ENCODE measurements around the gene DNAH1.
"Not testable (repeated sequence)": the region's sequence is repeated elsewhere in the genome, so short reads cannot be mapped to it uniquely, and the experiment has no call there.

Gene DNAH1

DNA sequence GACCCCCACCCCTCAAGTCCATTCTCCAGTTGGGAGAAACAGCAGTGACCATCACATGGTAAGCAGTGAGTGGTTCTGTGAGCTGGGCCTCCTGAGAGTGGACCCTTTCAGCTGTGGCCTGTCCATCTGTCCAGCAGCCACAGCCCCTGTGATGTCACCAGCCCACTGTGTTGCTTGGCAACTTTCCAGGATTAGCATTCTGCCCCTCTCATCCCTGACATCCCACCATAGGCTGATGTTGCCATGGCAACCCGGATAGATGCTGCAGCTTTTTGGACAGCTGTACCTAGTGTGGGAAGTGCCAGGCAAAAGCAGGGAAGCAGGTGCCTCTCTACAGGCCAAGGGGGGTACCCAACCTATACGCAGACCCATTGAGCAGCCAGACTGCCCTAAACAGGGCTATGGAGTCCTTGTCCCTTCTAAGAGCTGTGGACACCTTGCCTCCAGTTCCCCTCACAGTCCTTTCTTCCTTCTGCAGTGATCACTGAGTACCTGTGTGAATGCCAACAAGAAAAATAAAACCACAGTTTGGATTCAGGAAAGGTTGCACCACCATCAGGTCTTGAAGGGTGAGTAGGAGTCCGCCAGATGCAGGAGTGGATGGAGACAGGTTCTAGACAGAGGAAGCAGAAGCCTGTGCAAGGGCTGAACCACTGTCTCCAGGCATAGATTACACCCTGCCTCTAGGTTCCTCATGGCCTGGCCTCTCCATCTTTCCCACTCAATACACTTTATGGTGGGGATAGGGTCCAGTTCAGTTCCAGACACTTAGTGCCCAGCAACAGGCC is at the start of gene DNAH1:
Gene DNAH1, plus strand, starts transcription at position 343 of the 788 bp plus-strand sequence. CDS start 6,124 bp downstream, outside the sequence.
- DNase-seq (ENCODE audit: low read depth) = no peak

DNA sequence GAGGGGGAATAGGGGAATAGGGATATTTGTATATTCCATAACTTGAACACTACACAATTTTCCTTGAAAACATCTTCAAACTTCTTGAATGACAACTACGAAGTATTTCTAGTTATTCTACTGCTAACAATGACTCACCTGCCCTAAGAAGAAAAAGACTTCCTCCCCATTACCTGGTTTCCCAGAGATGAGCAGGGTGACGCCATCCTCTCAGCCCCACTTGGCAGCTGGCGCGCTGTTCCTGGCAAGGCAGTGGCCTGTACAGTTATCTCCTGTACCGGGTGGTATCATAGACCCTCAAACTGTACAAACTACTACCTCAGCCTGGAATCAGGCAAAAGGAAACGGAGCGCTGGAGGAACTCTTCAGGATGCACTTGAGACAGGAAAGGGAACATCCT is 48.1 kb upstream of the DNAH1 start:
- DNase-seq (ENCODE audit: low read depth) = no peak

DNA sequence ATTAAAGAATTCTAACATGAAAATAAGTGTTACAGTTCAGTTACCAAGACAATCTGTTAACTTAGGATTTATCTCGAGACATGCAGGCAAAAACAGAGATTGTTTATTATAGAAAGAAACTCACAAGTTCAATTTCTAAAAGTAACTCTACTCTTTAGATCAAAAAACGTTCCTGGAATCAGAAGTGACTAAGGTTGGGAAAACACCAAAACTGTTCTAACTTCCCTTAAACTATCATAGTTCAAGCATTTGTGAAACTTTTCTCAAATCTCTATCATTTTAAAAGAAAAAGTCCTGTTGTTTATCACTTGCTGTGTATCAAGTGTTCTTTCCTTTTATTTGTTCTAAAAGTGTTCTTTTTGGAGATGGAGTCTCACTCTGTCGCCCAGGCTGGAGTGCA is 46.3 kb upstream of the DNAH1 start:
- no peak for DNase-seq (ENCODE audit: low read depth)

DNA sequence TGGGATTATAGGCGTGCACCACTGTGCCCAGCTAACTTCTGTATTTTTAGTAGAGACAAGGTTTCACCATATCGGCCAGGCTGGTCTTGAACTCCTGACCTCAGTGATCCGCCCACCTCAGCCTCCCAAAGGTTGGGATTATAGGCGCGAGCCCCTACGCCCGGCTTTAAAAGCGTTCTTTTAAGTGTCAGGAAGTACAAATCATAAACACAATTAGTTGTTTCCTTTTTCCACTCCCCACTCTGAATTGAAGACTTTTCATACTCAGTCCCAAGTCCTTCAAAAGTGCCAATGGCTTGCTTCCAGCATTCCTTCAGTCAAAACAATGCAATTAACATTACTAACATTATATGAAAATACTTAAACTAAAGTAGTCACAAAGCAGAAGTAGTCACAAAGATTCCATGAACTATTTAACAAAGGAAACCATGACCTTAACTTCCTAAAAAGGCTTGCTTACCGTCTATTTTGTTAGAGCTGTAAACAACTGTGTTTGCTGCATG is 45.8 kb upstream of the DNAH1 start:
- DNase-seq (ENCODE audit: low read depth) = no peak

DNA sequence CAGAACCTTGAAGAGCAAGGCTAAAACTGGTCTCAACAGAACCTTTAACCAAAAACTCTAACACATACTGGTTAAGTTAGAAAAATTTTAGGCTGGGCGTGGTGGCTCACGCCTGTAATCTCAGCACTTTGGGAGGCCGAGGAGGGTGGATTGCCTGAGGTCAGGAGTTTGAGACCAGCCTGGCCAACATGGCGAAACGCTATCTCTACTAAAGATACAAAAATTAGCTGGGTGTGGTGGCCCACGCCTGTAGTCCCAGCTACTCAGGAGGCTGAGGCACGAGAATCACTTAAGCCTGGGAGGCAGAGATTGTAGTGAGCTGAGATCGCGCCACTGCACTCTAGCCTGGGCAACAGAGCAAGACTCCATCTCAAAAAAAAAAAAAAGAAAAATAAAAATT is 43.9 kb upstream of the DNAH1 start:
- DNase-seq (ENCODE audit: low read depth) = not testable (repeated sequence)

DNA sequence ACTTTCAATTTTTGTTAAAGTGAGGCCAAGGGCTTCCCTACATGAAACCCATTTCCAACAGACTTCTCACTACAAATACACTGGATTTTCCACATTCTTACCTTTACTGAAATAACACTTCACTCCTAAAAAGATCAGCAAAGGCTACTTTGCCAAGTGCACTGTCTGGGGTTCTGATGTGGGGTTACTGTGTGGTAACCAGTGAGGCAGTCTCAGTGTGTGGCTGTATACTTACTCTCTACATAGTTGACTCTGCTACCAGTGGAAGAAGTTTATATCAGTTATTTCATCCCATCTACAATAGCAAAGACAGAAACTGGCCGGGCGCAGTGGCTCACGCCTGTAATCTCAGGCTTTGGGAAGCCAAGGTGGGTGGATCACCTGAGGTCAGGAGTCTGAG is 43.3 kb upstream of the DNAH1 start:
- DNase-seq (ENCODE audit: low read depth) = no peak

DNA sequence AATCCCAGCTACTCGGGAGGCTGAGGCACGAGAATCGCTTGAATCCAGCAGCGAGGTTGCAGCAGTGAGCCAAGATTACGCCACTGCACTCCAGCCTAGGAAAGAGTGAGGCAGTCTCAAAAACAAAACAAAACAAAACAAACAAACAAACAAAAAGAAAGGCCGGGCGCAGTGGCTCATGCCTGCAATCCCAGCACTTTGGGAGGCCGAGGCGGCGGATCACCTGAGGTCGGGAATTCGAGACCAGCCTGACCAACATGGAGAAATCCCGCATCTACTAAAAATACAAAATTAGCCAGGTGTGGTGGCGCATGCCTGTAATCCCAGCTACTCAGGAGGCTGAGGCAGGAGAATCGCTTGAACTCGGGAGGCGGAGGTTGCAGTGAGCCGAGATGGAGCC is 41.3 kb upstream of the DNAH1 start:
- not testable (repeated sequence) for DNase-seq (ENCODE audit: low read depth)

DNA sequence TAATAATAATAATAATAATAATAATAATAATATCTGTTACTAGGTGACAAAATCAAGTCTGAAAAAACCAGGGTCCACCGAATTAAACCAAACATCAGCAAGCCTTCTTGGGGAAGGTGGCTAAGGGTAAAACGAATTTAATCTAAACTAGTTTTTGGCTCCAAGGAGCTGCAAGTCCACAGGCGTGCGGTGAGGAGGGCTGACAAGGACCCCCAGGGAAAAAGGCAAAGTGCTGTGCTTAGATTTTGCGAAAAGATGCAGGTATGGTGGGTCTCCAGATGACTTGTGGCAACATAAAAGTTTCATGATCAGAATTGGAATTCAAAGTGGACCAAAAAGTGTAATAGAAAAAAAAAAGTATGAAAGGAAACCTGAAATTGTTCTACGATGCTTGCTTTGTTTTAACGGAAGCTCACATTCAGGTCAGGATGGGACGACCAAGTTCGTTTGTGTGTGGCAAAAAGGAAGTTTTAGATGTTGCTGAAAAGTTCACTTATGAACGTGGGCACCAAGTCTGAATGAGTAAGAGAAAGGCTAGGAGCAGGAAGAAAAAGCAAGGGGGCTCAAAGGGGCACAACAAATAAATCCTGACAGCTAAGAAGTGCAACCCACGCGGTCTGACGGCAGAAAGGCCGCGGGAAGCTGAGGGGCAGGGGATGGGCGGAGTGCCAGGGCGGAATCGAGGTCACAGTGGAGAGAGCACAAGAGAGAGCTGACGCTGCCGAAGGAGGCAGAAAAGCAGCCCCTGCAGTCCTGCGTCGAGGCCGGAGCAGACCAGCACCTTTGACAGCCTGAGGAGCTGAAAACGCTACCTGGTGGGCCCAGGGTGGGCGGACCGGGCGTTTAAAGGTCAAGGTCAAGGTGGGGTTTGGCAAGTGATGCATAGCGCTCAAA is 38.8 kb upstream of the DNAH1 start:
- no peak for DNase-seq (ENCODE audit: low read depth)

DNA sequence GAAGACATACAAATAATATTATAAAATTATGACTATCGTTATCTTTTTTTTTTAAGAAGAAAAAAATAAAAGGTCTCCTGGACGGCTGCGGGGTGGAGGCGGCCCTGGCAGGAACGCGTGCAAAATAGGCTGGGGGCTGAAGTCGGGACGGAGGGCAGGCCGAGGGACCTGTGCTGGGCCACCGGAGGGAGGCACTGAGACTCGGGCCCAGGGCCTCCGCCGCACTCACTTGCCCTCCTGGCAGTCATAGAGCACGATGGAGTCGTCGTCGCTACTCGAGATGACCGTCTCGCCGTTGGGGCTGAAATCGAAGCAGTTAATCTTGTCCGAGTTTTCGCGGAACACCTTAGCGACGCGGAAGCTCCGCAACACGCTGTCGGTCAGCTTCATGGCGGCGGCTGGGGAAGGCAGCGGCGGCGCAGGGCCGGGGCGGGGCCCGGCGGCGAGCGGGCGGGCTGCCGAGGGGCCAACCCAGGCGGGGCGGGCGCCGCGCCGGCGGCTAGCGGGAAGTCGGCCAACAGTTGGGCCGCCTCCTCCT is 38.1 kb upstream of the DNAH1 start:
- DNase-seq (ENCODE audit: low read depth) = no peak

DNA sequence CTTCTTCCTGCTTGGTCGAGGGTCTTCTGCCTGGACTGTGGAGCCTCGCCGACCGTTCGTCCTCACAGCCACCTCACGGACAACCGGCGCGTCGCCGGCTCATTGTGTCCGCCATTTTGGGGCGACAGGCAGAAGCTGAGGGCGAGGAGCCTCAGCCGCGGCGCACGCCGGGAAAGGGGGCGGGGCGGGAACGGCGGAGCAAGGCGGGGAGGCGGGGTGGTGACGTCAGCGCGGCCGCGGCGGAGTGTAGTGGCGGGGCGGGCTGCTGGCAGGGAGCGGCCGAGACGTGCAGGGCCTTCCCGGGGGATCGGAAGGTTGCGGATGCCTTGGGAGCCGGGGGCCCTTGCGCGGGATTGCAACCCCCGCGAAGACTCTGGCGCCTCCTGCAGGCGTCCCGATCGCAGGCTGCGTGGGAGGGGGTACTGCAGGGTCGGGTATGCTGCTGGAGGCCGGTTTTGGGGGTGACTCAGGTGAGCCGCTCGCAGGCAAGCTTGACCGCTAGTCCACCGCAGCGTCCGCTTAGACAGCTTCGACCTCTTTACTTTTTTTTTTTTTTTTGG is 37.5 kb upstream of the DNAH1 start, which contains the start of gene WDR82:
Gene WDR82, minus strand, starts transcription at position 140 of the 560 bp plus-strand sequence. CDS start 288 bp downstream, outside the sequence.
- no peak for DNase-seq (ENCODE audit: low read depth)

DNA sequence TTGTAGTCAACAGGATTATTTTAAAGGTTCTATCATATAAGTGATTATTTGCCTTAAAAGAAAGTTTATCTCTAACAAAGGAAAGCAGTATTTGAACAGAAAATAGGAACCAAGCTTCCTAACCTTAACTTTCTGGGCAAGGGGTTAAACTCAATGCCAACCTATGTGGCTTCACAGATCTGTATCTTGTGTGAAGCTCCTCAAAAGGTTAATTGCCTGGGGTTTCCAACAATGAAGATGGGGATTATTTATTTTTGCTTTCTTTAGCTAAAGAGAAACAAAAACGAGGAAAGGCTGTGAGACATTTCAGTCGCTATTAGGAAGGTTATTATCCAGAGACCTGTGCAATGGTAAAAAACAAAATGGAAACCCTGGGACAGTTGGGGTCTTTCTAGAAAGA is 36.5 kb upstream of the DNAH1 start:
- DNase-seq (ENCODE audit: low read depth) = no peak

DNA sequence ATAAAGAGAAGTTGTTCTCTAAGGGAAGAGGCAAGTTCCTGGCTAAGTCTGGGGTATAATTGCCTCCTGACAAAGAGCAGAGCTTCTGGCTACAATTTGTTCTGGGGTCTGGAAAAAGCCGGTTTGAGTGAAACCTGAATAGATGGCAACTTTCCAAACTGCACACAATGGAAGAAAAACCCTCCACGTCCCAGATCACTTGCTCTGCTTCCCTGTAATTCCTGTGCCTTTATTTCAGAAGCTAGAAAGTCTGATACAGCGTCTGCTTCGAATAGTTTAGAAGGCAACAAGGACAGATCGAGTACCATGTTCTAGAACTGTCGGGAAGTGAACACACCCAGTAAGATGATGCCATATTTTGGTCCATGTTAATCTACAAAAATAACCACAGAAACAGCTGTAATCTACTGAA is 36.1 kb upstream of the DNAH1 start:
- DNase-seq (ENCODE audit: low read depth) = no peak

DNA sequence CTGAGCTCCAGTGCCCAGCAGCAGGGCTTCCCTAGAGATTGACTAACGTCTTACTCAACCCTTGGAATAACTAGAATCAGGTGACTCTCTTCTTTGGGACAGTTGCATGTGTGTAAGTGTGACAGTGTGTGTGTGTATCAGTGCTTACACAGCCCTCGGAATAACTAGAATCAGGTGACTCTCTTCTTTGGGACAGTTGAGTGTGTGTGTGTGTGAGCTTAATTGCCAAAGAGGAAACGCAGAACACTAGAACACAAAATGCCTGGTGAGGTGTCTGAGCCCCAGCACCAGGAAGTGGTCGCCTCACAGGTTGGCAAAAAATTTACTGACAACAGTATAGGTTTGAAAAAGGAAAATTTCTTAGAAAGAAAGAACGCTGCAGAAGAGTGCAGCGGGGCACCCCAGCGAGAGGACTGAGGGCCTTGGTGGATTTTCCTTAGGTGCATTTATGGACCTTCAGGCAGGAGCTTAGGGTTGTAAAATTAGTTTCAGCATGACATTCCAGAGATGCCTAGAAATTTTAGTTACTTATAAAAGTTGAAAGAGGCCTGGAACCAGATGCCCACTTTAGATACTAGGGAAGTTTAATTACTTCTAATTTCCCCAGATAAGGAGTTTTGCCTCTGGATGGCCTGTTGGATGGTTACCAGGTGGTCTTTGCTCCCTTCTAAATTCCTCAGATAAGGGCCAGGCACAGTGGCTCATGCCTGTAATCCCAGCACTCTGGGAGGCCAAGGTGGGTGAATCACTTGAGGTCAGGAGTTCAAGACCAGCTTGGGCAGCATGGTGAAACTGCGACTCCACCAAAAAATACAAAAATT is 33.9 kb upstream of the DNAH1 start:
- no peak for DNase-seq (ENCODE audit: low read depth)

DNA sequence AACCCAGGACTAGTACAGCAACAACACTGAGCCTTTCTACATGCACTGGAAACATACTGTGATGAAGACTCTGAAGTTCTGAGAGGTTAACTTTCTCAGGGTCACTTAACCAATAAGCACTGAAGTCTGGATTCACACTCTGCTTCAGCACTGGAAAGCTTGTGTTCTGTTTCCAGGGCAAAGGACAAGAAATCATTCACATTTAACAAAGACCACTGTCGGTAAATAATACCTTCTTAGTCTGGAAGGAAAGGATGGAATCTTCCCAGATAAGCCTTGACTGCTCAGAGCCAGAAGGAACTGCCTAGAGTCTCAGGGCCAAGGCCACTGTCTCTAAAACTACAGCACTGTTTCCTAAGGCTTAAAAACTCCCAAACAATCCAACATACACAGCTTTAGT is 32.8 kb upstream of the DNAH1 start:
- DNase-seq (ENCODE audit: low read depth) = no peak

DNA sequence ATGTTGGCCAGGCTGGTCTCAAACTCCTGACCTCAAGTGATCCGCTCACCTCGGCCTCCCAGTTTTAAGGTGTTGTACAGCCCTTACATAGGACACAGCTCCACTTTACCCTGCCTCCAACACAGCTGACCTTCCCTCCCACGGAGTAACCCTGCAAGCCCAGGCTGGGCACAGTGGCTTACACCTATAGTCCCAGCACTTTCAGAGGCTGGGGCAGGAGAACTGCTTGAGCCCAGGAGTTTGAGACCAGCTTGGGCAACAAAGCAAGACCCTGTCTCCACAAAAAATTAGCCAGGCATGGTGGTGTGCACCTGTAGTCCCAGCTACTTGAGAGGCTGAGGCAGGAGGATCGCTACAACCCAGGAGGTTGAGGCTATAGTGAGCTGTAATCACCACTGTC is 32.1 kb upstream of the DNAH1 start:
- not testable (repeated sequence) for DNase-seq (ENCODE audit: low read depth)

DNA sequence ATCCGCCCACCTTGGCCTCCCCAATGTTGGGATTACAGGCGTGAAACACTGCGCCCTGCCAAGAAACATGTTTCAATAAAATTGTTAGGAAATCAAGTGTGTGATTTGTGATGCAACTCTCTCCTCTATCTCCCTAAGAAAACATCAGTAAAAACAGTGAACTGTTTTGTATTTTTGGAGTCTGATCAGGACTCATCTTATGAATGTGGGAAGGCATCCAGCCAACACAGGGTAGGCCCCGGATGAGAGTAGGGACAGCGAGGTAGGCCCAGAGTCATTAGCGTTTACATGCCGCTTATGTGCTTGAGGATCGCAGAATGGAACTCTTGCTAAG is 29.4 kb upstream of the DNAH1 start:
- no peak for DNase-seq (ENCODE audit: low read depth)

DNA sequence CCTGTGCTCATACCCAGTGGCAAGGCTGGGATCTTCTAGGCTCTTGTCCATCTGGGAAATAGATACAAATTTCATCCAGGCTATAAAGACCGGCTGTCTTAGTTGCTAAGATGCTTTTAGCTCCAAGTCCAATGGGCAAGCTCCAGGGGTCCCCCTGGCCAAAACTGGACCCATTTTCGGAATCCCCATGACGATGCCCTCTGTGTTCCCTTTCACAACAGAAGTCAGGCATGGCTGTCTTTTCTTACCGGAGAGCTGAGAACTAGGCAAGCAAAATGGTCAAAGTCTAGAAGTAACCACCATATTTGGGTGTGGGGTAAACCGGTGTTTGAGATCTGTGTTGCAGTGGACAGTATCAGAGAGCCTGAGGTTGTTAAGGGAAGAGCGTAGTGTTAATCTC is 27.4 kb upstream of the DNAH1 start:
- no peak for DNase-seq (ENCODE audit: low read depth)

DNA sequence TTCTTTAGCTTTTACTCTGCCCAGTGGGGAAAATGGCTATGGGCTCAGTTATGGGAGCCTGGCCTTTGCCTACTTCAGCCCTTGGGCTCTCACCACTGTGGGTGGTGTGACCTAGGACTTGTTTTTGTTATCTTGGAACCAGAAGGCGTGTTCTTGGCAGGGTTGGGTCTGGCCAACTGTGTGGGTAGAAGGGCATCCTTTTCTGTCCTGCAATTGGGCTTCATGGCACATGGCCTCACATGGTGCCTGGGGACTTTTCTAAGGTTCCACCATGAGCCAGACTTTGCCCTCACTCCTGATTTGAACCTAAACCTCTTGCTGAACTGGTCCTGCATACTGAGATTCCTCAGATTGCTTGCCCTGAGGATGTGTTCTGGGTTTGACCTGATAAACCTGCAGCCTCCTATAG is 26.8 kb upstream of the DNAH1 start:
- DNase-seq (ENCODE audit: low read depth) = no peak

DNA sequence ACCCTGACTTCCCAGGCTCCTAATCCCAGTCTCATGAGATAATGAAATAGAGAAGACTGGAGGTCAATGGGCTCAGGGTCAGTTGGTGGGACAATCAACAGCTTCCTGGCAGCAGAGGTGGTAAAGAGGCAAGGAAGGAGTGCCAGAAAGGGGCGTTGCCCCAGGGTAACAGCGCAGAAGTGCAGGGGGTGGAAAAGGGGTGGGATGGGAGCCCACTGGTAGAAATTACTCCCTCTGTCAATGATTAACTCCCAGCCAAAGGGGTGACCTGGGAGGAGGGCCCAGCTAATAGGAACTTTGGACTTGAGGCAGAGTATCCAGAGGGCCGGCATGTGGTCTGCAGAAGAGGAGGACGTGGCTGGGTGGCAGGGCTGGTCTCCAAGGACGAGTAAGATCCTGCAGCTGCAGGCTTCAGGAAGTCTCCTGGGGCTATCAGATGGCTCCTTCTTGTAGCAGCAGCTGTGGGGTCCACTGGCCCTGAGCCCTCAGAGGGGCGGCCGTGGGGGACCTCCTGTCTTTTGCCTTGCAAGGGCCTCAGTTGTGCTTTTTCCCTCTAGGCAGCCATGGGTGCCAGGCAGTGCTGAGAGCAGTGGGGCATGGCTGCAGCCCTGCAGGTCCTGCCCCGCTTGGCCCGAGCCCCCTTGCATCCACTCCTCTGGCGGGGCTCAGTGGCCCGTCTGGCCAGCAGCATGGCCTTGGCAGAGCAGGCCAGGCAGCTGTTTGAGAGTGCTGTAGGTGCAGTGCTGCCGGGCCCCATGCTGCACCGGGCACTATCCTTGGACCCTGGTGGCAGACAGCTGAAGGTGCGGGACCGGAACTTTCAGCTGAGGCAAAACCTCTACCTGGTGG is 26.1 kb upstream of the DNAH1 start:
- no peak for DNase-seq (ENCODE audit: low read depth)
